Midbrain (tissue), 1 donor: ENCODE measurements around the gene HEXD.

Experiments
- DNase-seq: peaks from one replicate; lab custom pipeline; 2025; lab: John Stamatoyannopoulos, UW

Gene HEXD

GRCh38 chr17:82489851-82490511 is 71.8 kb downstream of the HEXD start:
- no peak for DNase-seq

- DNase-seq: no peak
These were observed 72.5 kb downstream of the HEXD start for GRCh38 chr17:82490512-82491195.

- no peak for DNase-seq
These were observed 73.0 kb downstream of the HEXD start for GRCh38 chr17:82491196-82491530.

- no peak for DNase-seq
These were observed 73.4 kb downstream of the HEXD start for GRCh38 chr17:82491533-82491932.
